SK-MEL-5 (cell line): Measurements from ENCODE around the gene PATJ. TPM values are rescaled to one million over a fixed set of nuclear protein-coding genes. Genes with fewer than 3 reads are reported as not detected.
"Not testable (repeated sequence)": the region's sequence is repeated elsewhere in the genome, so short reads cannot be mapped to it uniquely, and the experiment has no call there.

Experiments
- DNase-seq: peaks from one replicate; pipeline ENCODE4 v3.0.0-alpha.2; 2016; ENCODE audit warnings: low read depth, low spot score
- in situ Hi-C: cut with HindIII; loops from 2 replicates; pipeline ENCODE4 v1.10.0; 2016; ENCODE audit warnings: low sequenced_read_pairs, high pct_unique_total_duplicates, low pct_unique_long_range_greater_than_20kb
- total RNA-seq: library from RNA; depleted of rRNA; stranded (reverse); fragments of >200 nt; shearing (Covaris generic); gene quantifications from 2 replicates; pipeline ENCODE4 v1.2.3, GENCODE V29; 2014

Gene PATJ
- total RNA-seq, 1 experiment from 2014 or later = 6.3 TPM

DNA sequence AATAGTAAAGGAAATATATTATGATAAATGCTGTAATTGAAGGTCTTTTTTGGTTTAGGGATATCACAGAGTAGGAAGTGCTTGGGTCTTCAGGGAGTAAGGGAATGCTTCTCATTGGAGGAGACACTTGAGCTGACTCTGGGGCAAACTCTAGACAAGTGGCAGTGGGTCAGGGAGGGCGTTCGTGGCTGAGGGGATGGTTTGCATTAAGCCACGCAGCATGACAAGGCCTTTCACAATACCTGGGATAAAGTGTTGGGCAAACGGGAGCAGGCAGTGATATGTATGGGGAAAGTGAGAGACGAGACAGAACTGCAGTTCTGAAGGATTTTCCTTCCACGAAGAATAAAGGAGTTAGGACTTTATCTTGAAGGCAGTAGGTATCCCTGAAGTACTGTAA is 109.0 kb downstream of the PATJ start:
- no peak for DNase-seq
- in situ Hi-C loops = no loop called here

DNA sequence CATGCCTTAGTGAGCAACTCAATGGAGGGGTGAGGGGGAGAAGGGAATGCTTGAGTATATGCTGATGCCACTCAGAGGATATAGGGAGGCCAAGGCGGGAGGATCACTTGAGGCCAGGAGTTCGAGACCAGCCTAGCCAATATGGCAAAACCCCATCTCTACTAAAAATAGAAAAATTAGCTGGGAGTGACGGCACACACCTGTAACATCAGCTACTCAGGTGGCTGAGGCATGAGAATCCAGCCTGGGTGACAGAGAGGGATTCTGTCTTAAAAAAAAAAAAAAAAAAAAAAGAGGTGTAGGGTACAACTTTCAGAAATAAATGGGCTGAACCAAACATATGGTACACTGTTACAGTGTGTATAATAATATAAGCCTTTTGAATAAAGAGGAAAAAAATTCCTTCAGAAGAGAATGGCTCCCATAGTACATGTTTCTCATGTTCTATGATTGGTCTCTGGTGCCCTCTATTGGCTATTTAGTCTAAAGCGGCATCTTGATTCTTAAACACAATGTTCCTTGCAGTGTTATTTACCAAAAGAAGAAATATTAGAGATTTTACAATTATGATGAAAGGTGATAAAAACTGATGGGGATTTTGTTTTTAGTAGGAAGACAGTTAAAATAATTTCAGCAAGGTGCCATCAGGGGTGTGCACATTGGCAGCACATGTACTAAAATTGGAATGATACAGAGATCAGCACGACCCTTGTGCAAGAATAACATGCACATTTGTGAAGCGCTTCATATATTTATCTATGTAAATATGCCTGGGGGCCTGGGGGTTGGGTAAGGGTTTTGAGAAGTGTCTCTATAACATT is 109.8 kb downstream of the PATJ start:
- in situ Hi-C loops = no loop called here
- peak; percentile 73 for DNase-seq

DNA sequence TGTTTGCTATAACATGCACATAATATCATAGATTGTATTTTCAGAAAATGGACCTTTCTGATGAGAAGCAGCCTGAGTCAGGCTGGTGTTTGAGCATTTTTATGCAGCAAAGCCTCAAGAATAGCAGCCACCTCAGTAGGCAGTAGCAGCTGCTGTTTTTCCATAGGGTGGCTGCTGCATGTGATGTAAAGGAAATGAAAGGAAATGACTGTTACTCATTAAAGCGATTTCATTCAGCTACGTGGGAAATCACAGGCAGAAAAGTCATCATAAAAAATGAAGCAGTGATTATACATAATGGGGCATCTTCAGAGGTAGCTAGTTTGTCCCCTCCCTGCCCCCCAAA is 110.4 kb downstream of the PATJ start:
- no peak for DNase-seq
- in situ Hi-C loops = no loop called here

DNA sequence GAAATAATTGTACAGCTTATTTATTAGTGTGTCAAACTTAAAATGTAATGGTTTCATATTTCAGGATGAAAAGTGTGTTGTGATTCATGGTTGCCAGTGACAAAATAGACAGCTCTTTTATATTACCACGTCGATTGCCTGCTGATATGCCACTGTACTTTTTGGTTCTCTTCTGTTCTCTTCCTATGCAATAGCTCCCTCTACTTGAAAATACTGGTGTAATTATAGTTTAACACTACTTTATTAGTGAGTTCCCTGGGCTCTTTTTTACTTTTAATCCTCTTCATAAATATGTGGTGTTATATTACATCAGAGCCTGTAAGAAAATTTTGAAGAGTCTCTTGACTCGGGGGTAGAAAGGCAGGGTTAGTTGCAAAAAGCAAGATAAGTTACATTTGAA is 111.3 kb downstream of the PATJ start:
- in situ Hi-C loops = no loop called here
- peak; percentile 58 for DNase-seq

DNA sequence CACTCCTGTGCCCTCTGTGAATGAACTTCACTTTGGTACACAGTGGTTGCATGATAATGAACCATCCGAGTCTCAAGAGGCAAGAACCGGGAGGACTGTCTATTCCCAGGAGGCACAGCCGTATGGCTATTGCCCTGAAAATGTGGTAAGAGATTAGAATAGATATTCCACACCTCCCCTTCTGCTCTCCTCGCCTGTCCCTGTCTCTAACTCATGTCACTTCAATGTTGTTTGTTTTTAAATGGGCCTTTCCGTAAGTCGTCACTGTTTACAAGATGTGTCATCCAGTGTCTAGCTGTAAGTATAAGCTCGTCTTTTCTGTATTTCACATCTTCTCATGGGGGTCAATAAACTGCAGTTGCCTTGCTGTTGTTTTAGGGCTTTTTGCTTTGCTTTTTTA is 122.2 kb downstream of the PATJ start:
- DNase-seq = no peak
- in situ Hi-C loops = no loop called here

DNA sequence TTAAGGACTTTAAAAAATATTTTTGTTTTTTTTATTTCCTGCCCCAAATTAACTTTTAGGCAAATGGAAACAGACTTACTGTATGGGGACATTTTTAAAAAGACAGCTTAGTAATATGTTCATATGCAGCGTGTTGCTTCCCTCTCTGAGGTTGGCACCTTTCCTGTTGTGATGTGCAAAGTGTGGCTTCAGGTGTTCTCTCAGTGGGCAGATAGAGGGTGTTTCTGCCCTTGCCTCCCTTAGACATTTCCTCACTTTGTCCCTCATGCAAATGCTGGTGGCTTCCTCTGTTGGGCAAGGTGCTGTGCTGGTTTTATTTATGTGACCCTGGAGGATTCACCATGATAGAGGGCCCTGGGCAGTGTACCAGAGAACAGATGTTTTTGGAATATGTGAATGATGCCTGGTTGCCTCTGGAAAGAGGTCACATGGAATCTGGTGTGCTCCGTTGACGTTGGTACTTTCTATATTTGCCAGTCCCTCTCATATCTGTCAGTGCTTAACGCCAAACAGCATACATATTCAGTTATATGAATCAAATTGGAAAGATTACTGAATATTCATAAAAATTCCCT is 123.5 kb downstream of the PATJ start:
- no peak for DNase-seq
- in situ Hi-C loops = no loop called here

DNA sequence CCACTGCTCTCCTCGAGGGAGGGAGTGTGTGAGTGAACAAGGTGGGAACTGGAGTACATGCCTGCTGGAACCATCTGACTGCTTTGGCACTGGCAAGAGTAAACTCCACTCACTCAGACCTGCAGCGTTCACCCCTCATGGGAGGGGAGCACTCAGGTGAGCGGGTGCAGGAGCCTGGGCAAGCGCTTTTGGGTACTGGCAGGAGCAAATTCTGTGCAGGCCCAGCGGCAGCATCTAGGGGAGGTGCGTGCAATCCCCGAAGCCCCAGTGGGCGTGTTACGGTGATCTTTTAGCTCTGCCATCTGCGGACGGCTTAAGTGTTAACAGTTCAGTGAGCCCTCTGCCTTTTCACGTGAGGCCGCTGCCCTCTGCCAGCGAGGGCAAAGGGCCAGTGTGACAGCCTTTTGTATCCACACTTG is 127.4 kb downstream of the PATJ start:
- in situ Hi-C loops = no loop called here
- no peak for DNase-seq

DNA sequence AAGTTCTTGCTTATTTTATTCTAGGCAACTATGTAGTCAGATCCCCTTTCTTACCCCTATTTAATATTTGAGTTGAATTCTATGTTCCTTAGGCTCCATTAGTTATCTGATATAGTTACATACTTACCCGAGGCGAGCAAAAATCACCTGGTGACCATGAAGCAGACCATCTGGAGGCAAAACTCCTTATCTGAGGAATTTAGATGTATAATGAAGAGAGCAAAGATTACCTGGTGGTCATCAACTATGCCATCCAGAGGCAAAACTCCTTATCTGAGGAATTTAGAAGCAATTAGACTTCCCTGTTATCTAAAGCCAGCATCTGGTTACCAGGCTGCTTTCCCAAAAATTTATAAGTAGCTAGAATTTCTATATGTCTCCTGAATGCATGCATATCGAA is 129.9 kb downstream of the PATJ start:
- in situ Hi-C loops = no loop called here
- DNase-seq = no peak

DNA sequence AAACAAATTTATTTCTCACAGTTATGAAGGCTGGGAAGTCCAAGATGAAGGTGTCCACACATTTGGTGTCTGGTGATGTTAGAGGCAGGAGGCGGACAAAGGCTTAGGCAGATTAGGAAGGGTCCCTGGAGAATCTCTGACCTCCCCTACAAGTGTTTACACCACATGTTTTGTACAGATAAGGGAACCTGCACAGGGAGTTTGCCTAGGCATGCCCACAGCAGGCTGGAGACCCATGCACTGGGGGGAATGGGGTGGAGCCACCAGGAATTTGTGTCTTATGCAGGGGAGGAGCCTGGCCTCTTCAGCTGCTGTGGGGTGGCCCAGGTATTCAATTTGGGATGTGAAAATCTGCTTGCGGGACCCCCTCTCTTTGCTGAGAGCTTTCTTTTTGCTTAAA is 131.3 kb downstream of the PATJ start:
- DNase-seq = no peak
- in situ Hi-C loops = no loop called here

DNA sequence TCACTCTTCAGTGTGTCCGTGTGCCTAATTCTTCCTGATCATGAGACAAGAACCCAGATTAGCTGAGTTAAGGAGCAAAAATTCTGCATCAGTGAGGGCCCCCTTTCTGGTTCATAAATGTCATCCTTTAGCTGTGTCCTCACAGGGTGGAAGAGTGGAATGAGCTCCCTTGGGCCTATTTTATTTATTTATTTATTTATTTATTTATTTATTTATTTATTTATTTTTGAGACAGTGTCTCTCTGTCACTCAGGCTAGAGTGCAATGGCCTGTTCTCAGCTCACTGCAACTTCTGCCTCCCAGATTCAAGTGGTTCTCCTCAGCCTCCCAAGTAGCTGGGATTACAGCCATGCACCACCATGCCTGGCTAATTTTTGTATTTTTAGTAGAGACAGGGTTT is 131.7 kb downstream of the PATJ start:
- DNase-seq = no peak
- in situ Hi-C loops = no loop called here

DNA sequence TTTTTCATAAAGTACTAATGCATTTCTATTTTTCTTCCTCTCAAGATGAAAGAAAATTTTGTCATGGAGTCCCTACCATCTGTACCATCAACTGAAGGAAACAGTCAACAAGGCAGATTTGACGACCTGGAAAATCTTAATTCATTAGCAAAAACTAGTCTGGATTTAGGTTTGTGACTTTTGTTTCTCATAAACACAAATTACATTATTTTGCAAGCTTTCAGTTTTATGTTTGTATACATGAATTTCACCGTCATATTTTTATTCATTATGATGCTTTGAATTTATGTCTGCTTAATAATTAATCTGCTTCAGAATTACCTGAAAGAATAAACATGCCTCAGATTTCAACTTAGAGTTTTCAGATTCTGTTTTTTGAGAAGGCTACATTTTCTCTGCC is 132.9 kb downstream of the PATJ start:
- in situ Hi-C loops = no loop called here
- no peak for DNase-seq

DNA sequence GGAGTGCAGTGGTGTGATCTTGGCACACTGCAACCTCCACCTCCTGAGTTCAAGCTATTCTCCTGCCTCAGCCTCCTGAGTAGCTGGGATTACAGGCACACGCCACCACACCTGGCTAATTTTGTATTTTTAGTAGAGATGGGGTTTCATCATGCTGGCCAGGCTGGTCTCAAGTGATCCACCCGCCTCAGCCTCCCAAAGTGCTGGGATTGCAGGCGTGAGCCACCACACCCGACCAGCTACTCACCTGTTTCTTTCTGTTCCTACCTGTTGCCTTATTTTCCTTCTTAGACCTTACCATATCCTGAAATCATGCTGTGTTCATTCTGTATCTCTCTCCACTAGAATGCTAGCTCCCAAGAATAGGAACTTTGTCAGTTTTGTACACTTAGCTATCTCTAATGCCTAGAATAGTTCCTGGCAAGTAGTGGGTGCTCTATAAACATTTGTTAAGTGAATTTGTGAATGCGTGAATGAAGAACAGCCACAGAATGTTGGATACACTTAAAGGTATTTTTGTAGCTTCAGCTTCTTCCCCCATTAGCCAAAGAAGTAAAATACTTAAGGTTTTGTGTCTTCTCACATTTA is 137.7 kb downstream of the PATJ start:
- in situ Hi-C loops, DNase-seq: not testable (repeated sequence)

DNA sequence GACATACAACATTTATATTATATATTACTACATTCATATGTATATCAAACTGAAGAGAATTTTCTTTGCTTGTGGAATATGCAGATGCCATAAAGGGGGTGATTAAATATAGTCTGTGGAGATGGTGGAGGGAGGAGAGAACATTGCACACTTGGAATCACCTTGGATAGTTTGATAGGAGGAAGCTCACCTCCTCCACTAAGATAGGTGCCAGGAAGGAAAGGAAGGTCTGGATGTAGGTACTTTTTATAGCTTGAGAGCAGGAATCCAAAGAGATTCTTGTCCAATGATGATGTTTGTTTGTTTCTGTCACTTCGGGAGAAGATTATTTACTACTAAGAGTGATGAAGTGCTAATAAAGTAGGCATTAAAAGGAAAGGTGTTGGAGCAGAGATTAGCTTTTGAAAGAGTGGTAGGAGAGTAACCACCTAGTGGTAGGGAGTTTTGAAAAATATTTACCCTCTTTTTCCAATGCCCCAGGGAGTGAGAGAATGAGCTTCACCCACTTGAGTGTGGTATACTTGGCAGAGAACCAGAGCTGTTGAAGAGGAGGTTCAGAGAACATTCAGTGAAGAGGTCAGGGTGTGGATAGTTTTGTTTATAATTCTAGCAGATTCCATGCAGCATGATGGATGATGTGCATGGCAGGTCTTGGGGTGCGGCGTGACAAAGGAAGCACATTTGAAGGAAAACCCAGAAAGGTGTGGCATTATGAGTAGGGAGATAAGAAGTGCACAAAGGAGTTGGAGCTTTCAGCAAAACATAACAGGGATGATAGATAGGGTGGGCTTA is 145.0 kb downstream of the PATJ start:
- no peak for DNase-seq
- in situ Hi-C loops = no loop called here

DNA sequence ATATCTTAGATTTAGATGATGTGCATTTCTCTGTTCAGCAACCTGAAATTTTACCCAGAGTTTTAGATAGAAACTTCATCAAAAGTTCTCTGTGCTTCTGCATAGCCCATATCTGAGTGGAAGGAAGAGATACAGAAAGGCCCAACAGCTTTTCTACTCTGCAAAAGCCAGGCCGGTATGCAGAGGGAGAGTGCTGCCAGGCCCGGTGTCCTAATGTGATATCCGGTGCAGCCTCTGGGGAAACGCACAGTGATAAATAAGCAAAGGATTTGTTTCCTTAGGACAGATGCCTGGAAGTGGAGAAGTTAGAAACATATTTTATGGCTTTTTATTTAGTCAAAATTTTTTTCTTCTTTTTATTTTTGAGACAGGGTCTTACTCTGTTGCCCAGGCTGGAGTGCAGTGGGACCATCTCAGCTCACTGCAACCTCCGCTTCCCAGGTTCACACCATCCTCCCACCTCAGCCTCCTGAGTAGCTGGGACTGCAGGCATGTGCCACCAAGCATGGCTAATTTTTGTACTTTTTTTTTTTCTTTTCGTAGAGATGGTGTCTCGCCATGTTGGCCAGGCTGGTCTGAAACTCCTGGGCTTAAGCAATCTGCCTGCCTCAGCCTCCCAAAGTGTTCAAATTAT is 145.8 kb downstream of the PATJ start:
- no peak for DNase-seq
- in situ Hi-C loops = no loop called here

DNA sequence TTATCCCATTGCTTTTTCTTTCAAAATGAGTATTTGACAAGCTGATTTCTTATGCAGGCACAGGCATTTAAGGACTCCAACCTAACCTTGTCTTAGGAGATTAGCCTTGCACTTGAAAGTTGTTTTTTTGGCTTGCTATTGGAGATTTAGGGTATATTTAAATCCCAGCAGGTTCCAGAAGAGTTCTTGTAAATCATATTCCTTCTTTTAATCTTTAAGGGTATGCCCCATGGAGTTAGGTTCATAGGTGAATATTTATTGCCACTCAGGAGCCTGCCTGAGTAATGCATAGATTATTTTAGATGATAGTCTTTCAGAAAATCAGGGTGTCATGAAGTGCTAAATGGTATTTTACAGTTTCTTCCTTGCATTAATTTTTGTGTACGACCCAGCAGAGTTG is 146.5 kb downstream of the PATJ start:
- in situ Hi-C loops = no loop called here
- no peak for DNase-seq

DNA sequence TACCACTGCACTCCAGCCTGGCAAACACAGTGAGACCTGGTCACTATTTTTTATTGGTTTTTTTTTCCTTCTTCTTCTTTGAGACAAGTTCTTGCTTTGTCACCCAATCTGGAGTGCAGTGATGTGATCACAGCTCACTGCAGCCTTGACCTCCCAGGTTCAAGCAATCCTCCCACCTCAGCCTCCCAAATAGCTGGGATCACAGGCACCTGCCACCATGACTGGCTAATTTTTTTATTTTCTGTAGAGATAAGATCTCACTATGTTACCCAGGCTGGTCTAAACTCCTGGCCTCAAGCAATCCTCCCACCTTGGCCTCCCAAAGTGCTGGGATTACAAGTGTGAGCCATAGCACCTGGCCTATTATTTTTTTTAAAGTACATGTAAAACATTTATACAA is 148.2 kb downstream of the PATJ start:
- DNase-seq, in situ Hi-C loops: not testable (repeated sequence)

DNA sequence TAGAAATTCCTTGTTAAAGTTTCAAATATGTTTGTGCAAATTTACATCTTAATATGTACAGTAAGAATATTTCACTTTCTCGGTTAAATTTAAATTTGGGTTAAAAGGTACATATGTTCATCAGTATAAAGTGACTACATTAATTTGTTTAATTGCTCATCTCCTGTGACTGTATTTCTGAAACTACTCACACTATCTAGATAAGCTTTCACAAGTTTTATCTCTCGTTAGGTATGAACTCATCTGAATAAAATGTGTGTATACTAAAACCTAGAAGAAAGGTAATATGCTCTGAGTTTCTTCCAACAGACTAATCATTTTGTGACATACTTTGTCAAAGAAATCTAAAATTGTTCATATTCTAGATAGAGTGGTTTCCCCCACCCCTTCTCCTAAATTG is 150.7 kb downstream of the PATJ start:
- in situ Hi-C loops = no loop called here
- DNase-seq = no peak

DNA sequence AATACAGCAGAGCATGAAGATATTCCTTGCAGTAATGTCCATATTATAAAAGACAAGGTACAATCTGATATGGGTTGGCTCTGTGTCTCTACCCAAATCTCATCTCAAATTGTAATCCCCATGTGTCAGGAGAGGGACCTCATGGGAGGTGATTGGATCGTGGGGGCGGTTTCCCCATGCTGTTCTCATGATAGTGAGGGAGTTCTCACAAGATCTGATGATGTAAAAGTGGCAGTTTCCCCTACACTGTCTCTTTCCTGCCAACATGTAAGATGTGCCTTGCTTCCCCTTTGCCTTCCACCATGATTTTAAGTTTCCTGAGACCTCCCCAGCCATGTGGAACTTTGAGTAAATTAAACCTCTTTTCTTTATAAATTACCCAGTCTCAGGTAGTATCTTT is 152.0 kb downstream of the PATJ start:
- in situ Hi-C loops = not testable (repeated sequence)

More for the DNA sequence above, 152.0 kb downstream of the PATJ start:
- not testable (repeated sequence) for DNase-seq
